ENCODE results near the gene MTRF1.

Gene MTRF1

DNA sequence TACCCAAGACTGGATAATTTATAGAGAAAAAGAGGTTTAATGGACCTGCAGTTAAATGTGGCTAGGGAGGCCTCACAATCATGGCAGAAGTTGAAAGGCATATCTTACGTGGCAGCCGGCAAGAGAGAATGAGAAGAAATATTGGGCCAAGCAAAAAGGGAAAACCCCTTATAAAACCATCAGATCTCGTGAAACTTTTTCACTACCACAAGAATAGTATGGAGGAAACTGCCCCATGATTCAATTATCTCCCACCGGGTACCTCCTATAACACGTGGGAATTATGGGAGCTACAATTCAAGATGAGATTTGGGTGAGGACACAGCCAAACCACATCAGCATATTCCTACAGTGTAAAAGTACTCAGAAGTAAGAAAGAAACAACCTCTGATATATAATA lies 64.3 kb downstream of the MTRF1 start:
- Histone ChIP-seq H3K27me3 (no peaks in the 10 kb centered on the region), H4K20me1 (no peaks in the 10 kb centered on the region), H3K27ac (peak overlapping the region in 10 of 11 experiments; percentile 55 to 90 (median 78); a peak in 20 of 22 replicates), H3K36me3 (no peaks in the 10 kb centered on the region), H3K9me3 (replicated peaks in 1 of 11) (peaks cover 0 to 24% (median 18%) of the 10 kb centered on the region in 11 experiments; a peak in 15 of 22 replicates), H3K4me2 (peak overlapping the region; percentile 35 to 62 (median 44); a peak in 20 of 22 replicates), H3K9ac (peak overlapping the region in 7 of 11 experiments; percentile 6 to 75 (median 59); a peak in 12 of 22 replicates), H3K4me1 (peaks cover 19 to 39% (median 26%) of the 10 kb centered on the region in 10 experiments; a peak in 19 of 20 replicates), H3K4me3 (no peak overlapping the region)
- TF ChIP-seq Cebpa-rat (IDR thresholded peaks at IDR 0.05): no peak

DNA sequence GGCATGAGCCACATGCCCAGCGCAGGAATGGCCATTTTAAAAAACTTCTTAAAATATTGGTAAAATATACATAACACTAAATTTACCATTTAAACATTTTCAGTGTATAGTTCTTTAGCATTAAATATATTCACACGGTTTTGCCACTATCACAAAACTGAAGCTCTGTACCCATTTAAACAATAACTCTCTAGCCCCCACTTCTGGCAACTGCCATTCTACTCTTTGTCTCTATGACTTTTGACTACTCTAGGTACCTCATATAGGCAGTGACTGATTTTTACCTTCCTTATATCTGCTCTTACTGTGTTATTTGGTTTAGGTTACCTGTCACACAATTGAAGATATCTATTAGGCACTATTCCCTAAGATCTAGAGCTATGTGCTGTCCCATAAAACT lies 66.8 kb downstream of the MTRF1 start:
- TF ChIP-seq Cebpa-rat (IDR thresholded peaks at IDR 0.05): no peak
- Histone ChIP-seq H4K20me1 (no peaks in the 10 kb centered on the region), H3K4me1 (peaks cover 23 to 45% (median 34%) of the 10 kb centered on the region in 10 experiments; a peak in 19 of 20 replicates), H3K9ac (no peak overlapping the region), H3K4me3 (no peak overlapping the region), H3K4me2 (no peak overlapping the region), H3K27ac (peak overlapping the region in 3 of 11 experiments; percentile 4 to 90 (median 86); a peak in 3 of 22 replicates), H3K36me3 (peaks cover 0 to 16% (median 9%) of the 10 kb centered on the region in 11 experiments; a peak in 10 of 22 replicates), H3K27me3 (no peaks in the 10 kb centered on the region), H3K9me3 (replicated peaks in 1 of 11) (peaks cover 0 to 43% (median 38%) of the 10 kb centered on the region in 11 experiments; a peak in 19 of 22 replicates)

DNA sequence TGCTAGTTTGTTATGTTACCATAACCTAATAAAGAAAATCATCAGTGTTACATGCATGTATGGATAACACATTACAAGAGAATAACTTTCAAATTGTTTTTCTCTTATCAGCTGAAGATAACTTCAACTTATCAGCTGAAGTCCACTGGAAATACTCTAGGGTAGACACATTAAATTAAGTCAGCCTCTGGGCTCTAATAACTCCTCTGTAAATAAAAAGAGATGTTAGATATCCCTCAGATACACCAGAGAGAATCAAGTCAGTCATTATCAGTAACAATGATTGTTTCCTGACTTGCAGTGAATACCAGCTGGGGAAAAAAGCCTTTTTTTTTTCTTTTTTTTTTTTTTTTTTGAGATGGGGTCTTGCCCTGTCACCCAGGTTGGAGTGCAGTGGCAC lies 67.4 kb downstream of the MTRF1 start:
- H3K4me1 ChIP-seq: peaks cover 23 to 45% (median 34%) of the 10 kb centered on the region in 10 experiments; a peak in 19 of 20 replicates
- H3K4me2 ChIP-seq: no peak overlapping the region

DNA sequence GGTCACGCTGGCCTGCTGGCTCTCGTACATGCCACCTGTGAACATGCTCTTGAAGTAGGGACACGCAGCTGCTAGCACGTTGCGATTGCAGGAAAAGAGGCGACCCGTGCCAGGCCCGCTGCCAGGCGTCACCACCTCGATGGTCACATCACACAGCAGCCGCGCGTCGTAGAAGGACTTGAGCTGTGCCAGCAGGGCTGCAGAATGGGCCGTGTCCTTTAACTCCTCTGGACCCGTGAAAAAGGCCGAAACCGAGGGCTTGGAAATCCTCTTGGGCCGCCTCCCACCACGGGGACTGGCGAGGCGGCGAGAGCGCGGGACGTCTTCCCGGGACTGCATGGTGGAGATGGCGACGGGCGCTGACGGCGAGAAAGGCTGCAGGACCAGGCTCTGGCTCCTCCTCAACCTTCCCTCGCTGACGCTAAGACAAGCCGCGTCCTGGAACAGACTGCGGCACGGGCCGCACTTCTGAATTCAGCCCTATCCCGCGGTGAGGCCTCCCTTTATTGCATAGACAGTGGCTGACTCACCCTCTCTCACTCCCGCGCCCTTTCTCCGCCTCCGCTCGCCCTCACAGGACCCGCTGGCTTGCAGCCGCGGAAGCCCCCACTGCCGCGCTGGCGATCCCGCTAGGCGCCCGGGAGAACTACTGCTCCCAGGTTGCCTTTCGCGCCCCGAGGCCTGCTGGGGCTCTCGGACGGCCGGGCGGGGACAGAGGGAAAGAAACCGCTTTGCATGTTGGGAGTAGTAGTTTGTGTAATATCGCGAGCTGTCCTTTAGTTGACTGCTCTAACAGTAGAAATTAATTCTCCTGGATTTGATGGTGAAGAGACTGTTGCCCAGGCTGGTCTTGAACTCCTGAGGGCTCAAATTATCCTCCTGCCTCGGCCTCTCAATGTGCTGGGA lies 69.2 kb downstream of the MTRF1 start, which contains the start of gene KBTBD7:
Gene KBTBD7 (minus strand): TSS at position 651 of the 906 bp plus-strand sequence. CDS start 312 bp downstream, at position 339.
- Histone ChIP-seq H3K9ac (peak within 1 kb of the TSS; percentile 71 to 89 (median 81)), H4K20me1 (no peaks in the 10 kb centered on the region), H3K27ac (peak within 1 kb of the TSS; percentile 74 to 90 (median 83)), H3K4me1 (peaks cover 11 to 28% (median 20%) of the 10 kb centered on the region in 10 experiments; a peak in 17 of 20 replicates), H3K36me3 (peaks cover 0 to 16% (median 9%) of the 10 kb centered on the region in 11 experiments; a peak in 10 of 22 replicates), H3K4me3 (peak within 1 kb of the TSS; percentile 61 to 74 (median 67)), H3K4me2 (peak within 1 kb of the TSS; percentile 70 to 97 (median 81)), H3K9me3 (replicated peaks in 1 of 11) (peaks cover 0 to 32% (median 27%) of the 10 kb centered on the region in 11 experiments; a peak in 18 of 22 replicates), H3K27me3 (no peaks in the 10 kb centered on the region)
- no peak for TF ChIP-seq Cebpa-rat (IDR thresholded peaks at IDR 0.05)

More for the DNA sequence above, 67.4 kb downstream of the MTRF1 start:
- H3K27me3 ChIP-seq: no peaks in the 10 kb centered on the region
- H4K20me1 ChIP-seq: no peaks in the 10 kb centered on the region
- no peak overlapping the region for H3K9ac ChIP-seq
- TF ChIP-seq Cebpa-rat (IDR thresholded peaks at IDR 0.05): no peak
- peaks cover 0 to 16% (median 9%) of the 10 kb centered on the region in 11 experiments; a peak in 10 of 22 replicates for H3K36me3 ChIP-seq
- H3K4me3 ChIP-seq: no peak overlapping the region
- H3K9me3 ChIP-seq (replicated peaks in 1 of 11): peaks cover 0 to 38% (median 32%) of the 10 kb centered on the region in 11 experiments; a peak in 19 of 22 replicates
- H3K27ac ChIP-seq: peak overlapping the region in 3 of 11 experiments; percentile 4 to 90 (median 86); a peak in 6 of 22 replicates

DNA sequence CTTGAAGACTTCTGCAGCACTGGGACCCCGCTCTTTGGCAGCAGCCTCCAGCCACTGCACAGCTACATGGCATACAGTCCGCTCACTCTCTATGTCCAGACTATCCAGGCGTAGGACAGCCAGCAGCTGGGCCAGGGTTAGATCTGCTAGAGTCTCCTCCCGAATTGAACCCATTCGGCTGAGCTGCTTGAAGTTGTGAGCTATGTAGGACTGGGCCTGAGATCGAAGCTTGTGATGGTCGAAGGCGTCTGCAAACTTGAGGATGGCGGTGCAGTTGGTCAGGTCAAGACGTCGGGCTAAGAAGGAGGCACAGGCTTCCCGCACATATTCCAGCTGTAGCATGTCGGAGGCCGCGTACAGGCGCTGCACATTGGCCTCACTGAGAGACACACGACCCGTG lies 69.9 kb downstream of the MTRF1 start:
- Histone ChIP-seq H3K27ac (peak overlapping the region in 6 of 11 experiments; percentile 78 to 90 (median 84); a peak in 6 of 22 replicates), H3K9ac (peak overlapping the region in 2 of 11 experiments; percentile 81 to 89; a peak in 1 of 22 replicates), H3K27me3 (no peaks in the 10 kb centered on the region), H3K4me2 (peak overlapping the region; percentile 70 to 97 (median 81); a peak in 21 of 22 replicates), H3K4me1 (peaks cover 4 to 21% (median 13%) of the 10 kb centered on the region in 10 experiments; a peak in 13 of 20 replicates), H3K4me3 (peak overlapping the region; percentile 61 to 74 (median 67); a peak in 15 of 20 replicates), H3K9me3 (replicated peaks in 1 of 11) (peaks cover 0 to 31% (median 26%) of the 10 kb centered on the region in 11 experiments; a peak in 18 of 22 replicates), H3K36me3 (peaks cover 0 to 16% (median 9%) of the 10 kb centered on the region in 11 experiments; a peak in 10 of 22 replicates), H4K20me1 (no peaks in the 10 kb centered on the region)
- TF ChIP-seq Cebpa-rat (IDR thresholded peaks at IDR 0.05): no peak

DNA sequence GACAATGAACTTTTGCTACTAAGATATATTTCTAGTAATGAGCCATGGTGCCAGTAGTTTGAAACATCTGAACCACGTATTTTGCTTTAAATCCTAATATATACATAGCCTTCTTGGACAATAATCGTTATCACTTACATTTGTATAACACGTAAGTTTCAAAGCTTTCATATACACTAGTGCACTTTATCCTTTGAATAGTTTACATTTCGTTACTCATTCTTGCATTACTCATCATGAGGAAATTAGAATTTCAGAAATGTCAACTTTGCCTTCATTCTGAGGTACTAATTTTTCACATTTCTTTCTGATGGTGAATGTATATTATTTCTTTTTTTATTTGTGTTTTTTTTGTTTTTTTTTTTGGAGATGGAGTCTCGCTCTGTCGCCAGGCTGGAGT lies 74.8 kb downstream of the MTRF1 start:
- TF ChIP-seq Cebpa-rat (IDR thresholded peaks at IDR 0.05): no peak
- Histone ChIP-seq H3K4me1 (peaks cover 0 to 7% (median 3%) of the 10 kb centered on the region in 10 experiments; a peak in 4 of 20 replicates), H3K36me3 (peaks cover 0 to 14% (median 9%) of the 10 kb centered on the region in 11 experiments; a peak in 10 of 22 replicates), H3K9me3 (replicated peaks in 1 of 11) (peaks cover 0 to 21% (median 16%) of the 10 kb centered on the region in 11 experiments; a peak in 18 of 22 replicates), H3K4me3 (no peak overlapping the region), H3K4me2 (no peak overlapping the region), H3K27ac (no peak overlapping the region), H3K27me3 (no peaks in the 10 kb centered on the region), H4K20me1 (no peaks in the 10 kb centered on the region), H3K9ac (no peak overlapping the region)

DNA sequence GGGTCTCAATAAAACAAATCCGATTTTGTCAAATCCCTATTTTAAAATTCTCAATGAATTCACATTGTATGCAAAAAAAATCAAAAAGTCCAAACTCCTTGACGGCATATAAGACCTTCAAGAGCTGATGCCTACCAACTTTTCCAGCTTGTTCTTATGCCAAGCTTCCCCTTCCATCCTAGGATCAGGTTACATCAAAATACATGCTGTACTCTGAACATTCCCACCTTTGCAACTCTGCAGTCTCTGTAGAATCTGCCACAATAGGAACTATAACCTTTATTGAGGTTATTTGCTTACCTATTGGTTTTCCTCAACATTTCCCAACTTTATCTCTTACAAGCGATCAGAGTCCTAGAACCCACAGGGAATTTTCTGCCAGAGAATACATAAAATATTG lies 76.9 kb downstream of the MTRF1 start:
- H3K4me2 ChIP-seq: no peak overlapping the region

DNA sequence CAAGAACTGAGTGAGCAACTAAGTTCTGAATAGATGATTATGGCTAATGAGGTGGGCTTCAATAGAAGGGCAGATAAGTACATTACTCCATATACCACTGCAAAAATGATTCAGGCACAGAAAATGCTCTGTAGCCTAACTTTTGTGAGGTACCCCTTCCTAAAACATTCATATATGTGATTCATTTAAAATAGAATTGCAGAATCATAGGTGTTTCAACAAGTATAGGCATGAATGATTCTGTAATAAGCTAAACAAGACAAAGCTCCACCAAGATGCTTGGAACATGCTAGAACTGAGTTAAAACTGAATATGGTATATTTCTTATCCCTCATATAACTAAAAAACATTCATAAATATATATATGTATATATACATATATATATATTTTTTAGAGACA lies 81.1 kb downstream of the MTRF1 start:
- Histone ChIP-seq H3K27ac (no peak overlapping the region), H3K4me1 (no peaks in the 10 kb centered on the region), H3K9me3 (replicated peaks in 1 of 11) (peaks cover 10 to 18% (median 14%) of the 10 kb centered on the region in 11 experiments; a peak in 21 of 22 replicates), H4K20me1 (no peaks in the 10 kb centered on the region), H3K4me3 (no peak overlapping the region), H3K4me2 (no peak overlapping the region), H3K27me3 (no peaks in the 10 kb centered on the region), H3K9ac (no peak overlapping the region), H3K36me3 (0 out of 22 replicates have a peak, but pooled peaks cover 0 to under 1% (median 0%) of the 10 kb centered on the region in 11 experiments)
- no peak for TF ChIP-seq Cebpa-rat (IDR thresholded peaks at IDR 0.05)

More for the DNA sequence above, 76.9 kb downstream of the MTRF1 start:
- Histone ChIP-seq H3K36me3 (peaks cover 0 to 4% (median 0%) of the 10 kb centered on the region in 11 experiments; a peak in 3 of 22 replicates), H3K27ac (no peak overlapping the region), H3K4me3 (no peak overlapping the region), H4K20me1 (no peaks in the 10 kb centered on the region), H3K9me3 (replicated peaks in 1 of 11) (0 out of 22 replicates have a peak, but pooled peaks cover 0 to 5% (median 0%) of the 10 kb centered on the region in 11 experiments), H3K9ac (no peak overlapping the region), H3K4me1 (no peaks in the 10 kb centered on the region), H3K27me3 (no peaks in the 10 kb centered on the region)
- TF ChIP-seq Cebpa-rat (IDR thresholded peaks at IDR 0.05): no peak

Measured in BLaER1 treated with 17β-estradiol and CSF1 and Interleukin-3, amounts not matched to agents 10 nM and 100 nM (cell line).